Activated CD8-positive, alpha-beta memory T cell treated with anti-CD3 and anti-CD28 coated beads for 4 hours (primary cell): ENCODE results near the gene RBM46.
"Not testable (repeated sequence)": the region's sequence is repeated elsewhere in the genome, so short reads cannot be mapped to it uniquely, and the experiment has no call there.

Experiments
- DNase-seq, 2 donors: peaks; one replicate each; pipeline ENCODE4 v3.0.0-alpha.2; 2020; ENCODE audit warnings: low read depth in 2 of 2

RBM46 gene

DNA sequence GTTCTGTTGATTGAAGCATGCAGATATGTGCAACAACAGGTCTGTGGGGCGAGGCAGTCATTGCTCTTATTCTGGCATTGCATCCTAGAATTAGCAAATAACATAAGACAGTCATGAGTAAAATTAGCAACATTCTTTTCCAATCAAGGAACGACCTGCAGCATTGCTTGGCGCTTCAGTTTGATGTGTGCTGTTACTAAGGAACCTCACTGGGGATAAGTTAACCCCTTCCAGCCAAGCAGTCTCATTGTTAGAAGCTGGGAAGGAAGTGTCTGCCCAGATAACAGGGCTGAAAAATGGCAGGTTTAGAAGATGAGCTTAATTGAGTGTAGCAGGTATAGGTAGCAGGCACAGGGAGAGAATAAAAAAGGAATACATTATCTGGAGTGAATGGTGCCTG lies 55.4 kb downstream of the RBM46 start:
- DNase-seq: no peak

DNA sequence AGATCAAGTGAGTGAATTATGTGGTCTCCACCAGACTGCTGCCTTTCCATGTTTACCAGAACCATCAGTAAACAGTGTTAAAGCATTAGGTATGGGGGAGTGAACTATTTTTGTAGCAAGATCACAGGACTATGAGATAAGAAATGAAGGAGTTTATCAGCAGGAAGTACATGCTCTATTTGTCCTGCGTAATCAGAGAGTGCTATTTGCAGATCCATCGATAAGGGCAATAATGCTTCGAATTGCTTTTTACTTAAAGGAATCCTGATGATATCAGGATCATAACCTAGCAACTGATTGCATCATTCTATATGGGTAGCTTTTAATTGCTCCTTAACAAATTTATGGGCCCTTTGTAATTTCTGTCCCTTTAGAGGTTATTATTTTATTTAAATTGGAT lies 57.1 kb downstream of the RBM46 start:
- DNase-seq: no peak

DNA sequence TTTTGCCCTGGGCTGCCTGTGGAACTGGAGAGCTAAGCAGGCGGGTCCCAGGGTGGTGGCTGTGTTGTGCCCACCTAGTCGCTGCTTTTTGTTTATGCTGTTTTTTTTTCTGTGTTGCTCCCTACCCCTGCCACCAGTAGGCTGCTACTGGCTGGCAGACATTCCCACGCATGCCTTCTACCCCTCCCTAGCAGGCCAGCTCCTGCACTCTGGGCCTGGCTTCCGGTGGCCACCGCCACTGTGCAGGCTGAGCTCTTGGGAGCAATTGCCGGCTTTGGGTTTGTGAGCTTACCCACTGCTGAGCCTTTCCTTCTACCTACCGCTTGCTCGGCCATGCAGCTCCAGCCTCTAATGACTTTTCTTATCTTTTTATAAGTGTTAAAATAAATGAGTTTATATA lies 57.6 kb downstream of the RBM46 start:
- DNase-seq: no peak

DNA sequence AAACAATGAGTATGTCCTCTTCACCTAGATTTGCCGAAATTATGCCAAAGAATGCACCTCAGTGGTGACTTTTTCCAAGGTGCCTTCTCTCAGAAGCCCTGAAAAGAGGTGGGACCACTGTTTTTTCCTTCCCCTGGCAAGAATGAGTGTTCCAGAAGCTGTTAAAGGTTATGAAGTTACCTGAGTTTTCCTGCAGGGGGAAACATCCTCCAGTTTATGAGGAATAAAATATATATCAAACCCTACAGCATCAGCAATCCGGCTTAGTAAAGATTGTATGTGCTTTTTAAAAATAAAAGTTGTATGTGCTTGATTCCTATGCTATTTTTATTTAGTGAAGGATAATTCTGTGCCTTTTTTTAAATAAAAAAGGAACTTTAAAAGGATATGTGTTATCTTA lies 73.3 kb downstream of the RBM46 start:
- no peak for DNase-seq

DNA sequence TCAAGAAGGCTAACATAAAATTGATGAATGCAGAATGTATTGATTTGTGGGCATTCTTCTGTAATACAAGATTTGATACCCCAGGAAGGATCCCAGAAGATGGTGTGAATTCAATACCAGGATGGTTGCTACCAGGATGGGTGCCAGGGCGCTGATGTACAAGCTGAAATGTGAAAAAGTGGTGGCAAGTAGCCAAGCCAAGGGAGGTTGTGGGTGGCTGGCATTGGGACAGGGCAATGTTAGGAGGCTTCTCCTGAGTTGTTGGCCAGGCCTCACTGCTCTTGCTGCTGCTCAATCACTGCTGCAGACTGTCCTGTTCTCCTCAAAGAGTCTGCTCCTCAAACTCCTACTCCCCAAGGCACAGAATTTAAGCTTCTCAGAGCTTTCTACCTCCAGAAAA lies 77.1 kb downstream of the RBM46 start:
- DNase-seq: no peak

DNA sequence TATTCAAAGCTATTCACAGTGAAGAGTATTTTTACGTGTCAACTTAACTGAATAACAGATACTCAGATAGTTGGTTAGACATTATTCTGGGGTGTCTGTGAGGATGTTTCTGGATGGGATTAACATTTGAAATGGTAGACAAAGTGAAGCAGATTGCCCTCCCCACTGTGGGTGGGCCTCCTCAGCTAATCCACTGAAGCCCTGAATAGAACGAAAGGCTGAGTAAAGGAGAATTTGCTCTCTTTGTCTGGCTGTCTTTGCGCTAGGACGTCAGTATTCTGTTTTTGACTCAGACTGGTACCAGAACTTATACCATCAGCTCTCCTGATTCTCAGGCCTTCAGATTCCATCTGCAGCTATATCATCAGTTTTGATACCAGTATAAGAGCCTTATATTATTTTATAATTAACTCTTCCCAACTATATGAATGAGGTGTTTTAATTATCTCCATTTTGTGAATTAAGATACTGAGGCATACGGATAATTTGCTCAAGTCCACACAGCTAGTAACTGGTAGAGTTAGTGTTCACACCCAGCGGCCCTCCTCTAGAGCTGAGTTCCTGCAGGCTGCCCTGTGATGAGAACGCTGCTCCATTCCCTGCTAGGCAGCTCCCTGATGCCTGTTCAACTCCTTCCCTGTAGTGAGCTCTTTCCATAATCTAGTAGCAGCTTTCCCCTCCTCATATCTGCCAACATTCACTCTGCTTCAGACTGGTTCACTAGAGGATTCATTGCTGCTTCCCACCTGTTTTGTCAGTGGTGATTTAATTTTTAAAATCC lies 87.5 kb downstream of the RBM46 start:
- no peak for DNase-seq

DNA sequence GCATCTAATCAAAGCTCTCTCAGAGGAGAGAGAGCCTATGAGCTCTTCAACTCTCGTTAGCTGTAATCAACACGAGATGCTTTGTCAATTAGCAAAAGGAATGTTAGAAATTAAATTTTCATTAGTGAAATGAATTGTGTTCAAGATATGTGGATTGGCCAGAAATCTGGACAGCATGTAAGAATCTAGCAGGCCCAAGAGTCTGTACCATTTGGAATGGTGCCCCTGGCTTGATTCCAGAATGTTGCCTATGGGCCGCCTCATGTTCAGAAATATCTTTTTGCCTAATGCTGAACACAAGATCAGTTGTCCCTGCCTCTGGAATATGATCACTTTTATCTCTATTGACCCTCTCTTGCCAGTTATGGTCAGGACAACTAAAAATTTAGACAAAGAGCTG lies 88.2 kb downstream of the RBM46 start:
- no peak for DNase-seq

DNA sequence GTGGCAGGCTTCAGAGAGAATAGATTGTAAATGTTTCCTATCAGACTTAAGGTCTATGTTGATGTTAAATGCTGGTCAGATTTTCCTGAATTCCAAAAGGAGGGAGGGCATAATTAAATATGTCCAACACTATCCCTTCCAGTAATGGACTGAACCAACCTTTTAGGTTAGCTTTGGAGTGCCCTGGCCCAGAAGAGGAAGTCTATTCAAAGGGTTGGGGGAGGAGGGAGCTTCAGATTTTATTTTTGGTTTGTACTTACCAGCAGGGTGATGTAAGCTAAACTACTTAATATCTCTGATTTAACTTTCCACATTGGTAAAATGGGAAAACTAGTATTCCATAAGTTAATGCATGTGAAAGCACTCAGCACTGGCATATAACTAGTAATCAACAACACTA lies 91.1 kb downstream of the RBM46 start:
- DNase-seq: no peak

DNA sequence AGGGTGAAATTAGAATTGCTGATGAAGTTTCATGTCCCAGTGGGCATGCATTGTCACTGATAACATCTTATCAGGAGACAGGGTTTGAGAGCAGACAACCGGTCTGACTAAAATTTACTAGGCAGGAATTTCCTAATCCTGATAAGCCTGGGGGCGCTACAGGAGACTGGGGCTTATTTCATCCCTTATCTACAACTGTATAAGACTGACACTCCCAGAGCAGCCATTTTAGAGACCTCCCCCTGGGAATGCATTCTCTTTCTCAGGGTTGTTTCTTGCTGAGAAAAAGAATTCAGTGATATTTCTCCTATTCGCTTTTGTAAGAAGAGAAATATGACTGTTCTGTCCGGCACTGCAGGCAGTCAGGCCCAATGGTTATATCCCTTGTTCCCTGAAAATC lies 93.0 kb downstream of the RBM46 start:
- not testable (repeated sequence) for DNase-seq

DNA sequence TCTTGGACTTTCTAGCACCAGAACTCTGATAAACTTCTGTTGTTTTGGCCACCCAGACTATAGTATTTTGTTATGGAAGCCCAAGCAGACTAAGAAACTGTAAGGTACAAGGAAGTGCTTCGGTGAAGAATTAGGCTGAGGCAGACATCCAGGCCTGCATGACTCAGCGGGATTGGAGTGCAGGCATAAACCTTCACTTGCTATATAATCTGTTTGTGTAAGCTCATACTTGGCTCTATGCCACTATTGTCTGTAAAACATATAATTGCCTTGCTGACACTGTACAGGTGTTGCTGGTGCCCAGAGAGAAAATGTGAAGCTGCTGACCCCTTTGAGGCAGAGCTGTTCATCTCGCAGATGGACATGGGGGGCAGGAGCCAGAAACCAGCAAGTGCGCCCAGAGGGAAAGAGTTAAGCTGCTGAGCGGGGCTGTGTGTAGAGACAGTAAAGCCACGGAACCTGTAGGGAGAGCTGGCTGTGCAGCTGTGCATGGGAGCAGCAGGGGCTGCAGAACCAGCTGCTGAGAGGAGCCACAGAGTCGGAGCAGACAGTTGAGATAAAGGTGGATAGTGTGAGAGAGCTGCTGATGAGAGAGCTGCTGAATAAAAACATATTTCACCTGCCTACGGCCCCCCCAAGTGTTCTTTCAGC lies 96.2 kb downstream of the RBM46 start:
- DNase-seq: no peak
